Measurements from ENCODE around the gene PARN. TPM values are rescaled to one million over a fixed set of nuclear protein-coding genes. Genes with fewer than 3 reads are reported as not detected.
A peak's percentile ranks its signal among the peaks of the same experiment; 100 is the strongest.
"Not testable (repeated sequence)": the region's sequence is repeated elsewhere in the genome, so short reads cannot be mapped to it uniquely, and the experiment has no call there.

The PARN gene
- polyA plus RNA-seq, 1 donor: 16.3 TPM

GRCh38 chr16:14574698-14575415, 55.2 kb downstream of the PARN start:
- not testable (repeated sequence) for DNase-seq

- DNase-seq: no peak
Observed at GRCh38 chr16:14572535-14572934, 57.5 kb downstream of the PARN start.

GRCh38 chr16:14569213-14569612, 60.8 kb downstream of the PARN start:
- DNase-seq: no peak

- DNase-seq: no peak
Observed at GRCh38 chr16:14566599-14566998, 63.5 kb downstream of the PARN start.

- DNase-seq: no peak
Observed at GRCh38 chr16:14565688-14566025, 64.4 kb downstream of the PARN start.

- no peak for DNase-seq
Observed at GRCh38 chr16:14564861-14565687, 65.0 kb downstream of the PARN start.

GRCh38 chr16:14564323-14564722, 65.7 kb downstream of the PARN start:
- no peak for DNase-seq

- DNase-seq: no peak
Observed at GRCh38 chr16:14562691-14563491, 67.2 kb downstream of the PARN start.

- DNase-seq: no peak
Observed at GRCh38 chr16:14560523-14560922, 69.5 kb downstream of the PARN start.

- DNase-seq: no peak
Observed at GRCh38 chr16:14559809-14560241, 70.2 kb downstream of the PARN start.

- DNase-seq: no peak
Observed at GRCh38 chr16:14553447-14553846, 76.6 kb downstream of the PARN start.

- no peak for DNase-seq
Observed at GRCh38 chr16:14549789-14550153, 80.3 kb downstream of the PARN start.

GRCh38 chr16:14548933-14549788, 80.9 kb downstream of the PARN start:
- no peak for DNase-seq

- no peak for DNase-seq
Observed at GRCh38 chr16:14545346-14545884, 84.6 kb downstream of the PARN start.

- DNase-seq: not testable (repeated sequence)
Observed at GRCh38 chr16:14544846-14545245, 85.2 kb downstream of the PARN start.

GRCh38 chr16:14539631-14540030, 90.4 kb downstream of the PARN start:
- peak; percentile 21 for DNase-seq

GRCh38 chr16:14539156-14539555, 90.9 kb downstream of the PARN start:
- no peak for DNase-seq

GRCh38 chr16:14538604-14539003, 91.5 kb downstream of the PARN start:
- no peak for DNase-seq

GRCh38 chr16:14531613-14532012, 98.4 kb downstream of the PARN start:
- DNase-seq: no peak

- no peak for DNase-seq
Observed at GRCh38 chr16:14531101-14531500, 99.0 kb downstream of the PARN start.

- DNase-seq: no peak
Observed at GRCh38 chr16:14530046-14530445, 100.0 kb downstream of the PARN start.
